ENCODE results near the gene SIX3. TPM values are rescaled to one million over a fixed set of nuclear protein-coding genes. Genes with fewer than 3 reads are reported as not detected.

SIX3 gene
- total RNA-seq, 6 experiments from 2014 or later: not detected

- peak overlapping the region; percentile 50; the same call in 1 of the 2 replicates for H3K4me3 Mint-ChIP-seq
- H3K4me1 Mint-ChIP-seq (ENCODE audit: low read depth): peaks cover 23% of the 10 kb centered on the region
- peaks cover 20% of the 10 kb centered on the region for H3K27me3 Mint-ChIP-seq (ENCODE audit: insufficient read depth)
- DNase-seq: no peak
- no peak for TF ChIP-seq CTCF (IDR thresholded peaks at IDR 0.05)
- no peaks in the 10 kb centered on the region for H3K36me3 Mint-ChIP-seq (ENCODE audit: low read depth)
- no peaks in the 10 kb centered on the region for H3K9me3 Mint-ChIP-seq
- no peak overlapping the region for H3K27ac Mint-ChIP-seq
Observed at GRCh38 chr2:44972771-44973535, 31.5 kb downstream of the SIX3 start.

- peak; percentile 41 for DNase-seq
- Mint-ChIP-seq H3K4me3 (no peak overlapping the region), H3K36me3 (ENCODE audit: low read depth) (no peaks in the 10 kb centered on the region), H3K9me3 (no peaks in the 10 kb centered on the region), H3K27ac (no peak overlapping the region), H3K4me1 (ENCODE audit: low read depth) (peaks cover 23% of the 10 kb centered on the region), H3K27me3 (ENCODE audit: insufficient read depth) (peaks cover 28% of the 10 kb centered on the region)
- peak; percentile 81 for TF ChIP-seq CTCF (IDR thresholded peaks at IDR 0.05)
Observed at GRCh38 chr2:44974064-44974715, 32.7 kb downstream of the SIX3 start.

GRCh38 chr2:44975571-44976450, 34.3 kb downstream of the SIX3 start:
- TF ChIP-seq CTCF (IDR thresholded peaks at IDR 0.05): no peak
- peaks cover 20% of the 10 kb centered on the region for H3K4me1 Mint-ChIP-seq (ENCODE audit: low read depth)
- no peak for DNase-seq
- H3K36me3 Mint-ChIP-seq (ENCODE audit: low read depth): no peaks in the 10 kb centered on the region
- no peaks in the 10 kb centered on the region for H3K9me3 Mint-ChIP-seq
- no peak overlapping the region for H3K27ac Mint-ChIP-seq
- H3K4me3 Mint-ChIP-seq: no peak overlapping the region
- peaks cover 28% of the 10 kb centered on the region for H3K27me3 Mint-ChIP-seq (ENCODE audit: insufficient read depth)

GRCh38 chr2:44979581-44979980, 38.1 kb downstream of the SIX3 start:
- Mint-ChIP-seq H3K4me3 (no peak overlapping the region), H3K36me3 (ENCODE audit: low read depth) (no peaks in the 10 kb centered on the region), H3K27ac (no peak overlapping the region), H3K27me3 (ENCODE audit: insufficient read depth) (peaks cover 17% of the 10 kb centered on the region), H3K9me3 (no peaks in the 10 kb centered on the region), H3K4me1 (ENCODE audit: low read depth) (peaks cover 5% of the 10 kb centered on the region; the same call in 1 of the 2 replicates)
- no peak for DNase-seq
- TF ChIP-seq CTCF (IDR thresholded peaks at IDR 0.05): no peak
